Hematopoietic multipotent progenitor cell treated with erythropoietin and hydrocortisone succinate and interleukin-3 and kit ligand, for 8 days (in vitro differentiated cells): ENCODE results near the gene INAVA.

ENCODE experiments used
- DNase-seq: peaks from one replicate; pipeline ENCODE4 v3.0.0-alpha.2; 2015

The INAVA gene

DNA sequence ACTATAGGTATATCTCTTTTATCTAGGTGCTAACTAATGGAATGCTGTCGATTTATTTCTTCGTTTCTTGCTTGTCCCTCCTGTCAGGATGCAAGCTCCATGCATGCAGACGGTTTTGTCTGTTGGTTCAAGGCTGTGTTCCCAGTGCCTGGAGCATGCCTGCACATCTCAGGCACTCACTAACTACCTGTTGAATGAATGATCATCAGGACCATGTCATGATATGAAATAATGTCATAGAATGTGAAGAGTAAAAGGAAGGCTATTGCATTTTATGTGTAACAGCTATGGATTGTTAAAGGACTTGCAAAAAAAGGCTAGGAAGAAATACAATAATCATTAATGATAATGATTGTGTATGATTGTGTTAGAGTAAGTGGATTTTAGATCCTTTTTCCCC lies 17.7 kb upstream of the INAVA start:
- no peak for DNase-seq

DNA sequence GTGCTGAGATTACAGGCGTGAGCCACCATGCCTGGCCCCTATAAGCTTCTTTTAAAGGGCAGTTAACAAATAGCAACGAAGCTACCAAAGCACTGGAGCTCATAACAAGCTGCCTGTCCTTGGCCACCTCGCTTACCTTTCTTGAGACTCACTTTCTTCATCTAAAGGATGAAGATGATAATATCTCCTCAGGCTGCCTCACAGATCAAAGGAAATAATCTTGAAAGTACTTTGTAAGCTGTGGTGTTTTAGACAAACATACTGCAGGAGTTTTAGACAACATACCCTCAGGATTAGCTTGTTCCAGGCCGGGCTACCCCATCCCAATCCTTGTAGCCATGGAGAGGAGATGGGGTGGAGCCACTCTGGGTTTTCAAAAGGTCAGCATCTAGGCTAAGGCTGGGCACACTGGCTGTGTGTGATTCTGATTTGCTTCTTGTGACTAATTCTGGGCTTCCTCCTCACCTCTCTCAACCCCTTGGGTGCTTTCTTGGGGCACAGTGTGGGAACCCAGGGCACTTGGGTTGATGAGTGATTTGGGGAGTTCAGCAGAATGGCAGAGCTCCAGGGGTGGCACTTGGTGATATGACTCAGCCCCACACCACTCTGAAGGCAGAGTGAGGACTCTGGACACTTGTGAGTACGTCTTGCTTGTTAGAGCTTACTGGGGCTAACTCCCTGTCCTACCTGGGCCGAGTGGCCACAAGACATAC lies 16.7 kb upstream of the INAVA start:
- DNase-seq, result no peak

DNA sequence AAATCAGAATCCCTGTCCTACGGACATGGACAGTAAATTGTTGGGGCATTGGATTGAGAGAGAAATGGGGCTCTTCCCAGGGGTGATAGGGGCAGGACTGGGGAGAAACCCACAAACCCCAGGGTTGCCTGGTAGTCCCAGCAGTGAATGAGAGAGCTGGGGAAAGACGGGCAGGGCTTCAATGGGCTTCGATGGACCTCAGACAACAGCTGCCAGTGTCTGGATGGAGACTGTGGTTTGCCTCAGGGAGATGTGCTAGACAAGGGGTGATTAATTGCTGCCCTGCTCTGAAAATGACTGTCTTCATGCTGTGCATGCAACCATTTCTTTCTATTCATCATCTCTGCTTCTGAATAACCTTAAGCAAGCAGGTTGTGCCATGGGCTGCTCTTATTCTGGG lies 14.5 kb upstream of the INAVA start:
- DNase-seq, result no peak

DNA sequence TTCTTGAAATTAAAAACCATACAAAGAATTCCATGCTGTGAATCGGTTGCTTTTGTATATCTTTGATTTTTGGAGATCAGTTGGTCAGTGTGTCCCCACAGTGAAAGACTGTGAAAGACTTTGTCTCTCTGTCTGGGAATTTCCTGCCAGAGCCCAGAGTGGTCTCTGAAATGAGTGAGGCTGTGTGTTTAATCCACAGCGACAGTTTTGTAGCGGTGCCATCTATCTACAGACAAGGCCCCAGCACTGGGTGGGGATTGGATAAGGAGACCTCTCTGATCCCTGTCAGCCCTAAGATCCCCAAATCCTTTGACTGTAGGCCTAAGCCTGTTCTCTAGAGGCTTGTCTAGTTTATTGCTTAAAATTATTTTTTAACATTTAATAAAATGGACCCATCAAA lies 11.6 kb upstream of the INAVA start:
- DNase-seq, result no peak

DNA sequence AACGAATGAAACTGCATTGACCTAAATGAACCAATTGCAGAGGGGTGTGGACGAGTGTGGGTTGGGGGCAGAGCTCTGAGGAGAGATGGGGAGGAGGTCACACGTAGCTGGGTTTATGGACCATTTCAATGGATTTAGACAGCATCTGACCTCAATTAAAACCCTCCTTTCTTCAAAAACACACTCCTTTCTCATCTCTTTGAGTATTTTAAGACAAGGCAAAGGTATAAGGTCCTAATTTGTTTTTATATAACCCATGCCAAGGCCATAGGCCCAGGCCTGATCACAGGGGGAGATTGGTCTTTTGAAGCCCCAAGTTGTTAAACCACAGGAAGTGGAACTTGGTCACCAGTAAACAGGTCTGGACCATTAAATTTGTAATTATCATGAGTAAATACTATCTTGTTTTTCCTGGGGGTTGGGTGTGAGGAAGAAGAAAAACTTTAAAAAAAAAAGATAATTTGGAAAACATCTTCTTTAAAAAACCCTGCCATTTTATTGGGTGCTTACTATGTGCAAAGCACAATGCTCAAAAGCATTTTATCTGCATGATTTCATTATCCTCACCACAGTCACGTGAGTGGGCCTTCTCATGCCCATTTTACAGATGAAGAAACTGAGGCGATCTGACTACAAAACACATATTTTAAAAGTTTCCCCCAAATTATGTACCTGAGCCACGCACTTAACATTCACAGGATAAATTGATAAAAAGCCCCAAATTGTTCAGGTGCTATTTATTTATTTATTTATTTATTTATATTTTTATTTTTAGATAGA lies 8.9 kb upstream of the INAVA start:
- DNase-seq, result no peak

DNA sequence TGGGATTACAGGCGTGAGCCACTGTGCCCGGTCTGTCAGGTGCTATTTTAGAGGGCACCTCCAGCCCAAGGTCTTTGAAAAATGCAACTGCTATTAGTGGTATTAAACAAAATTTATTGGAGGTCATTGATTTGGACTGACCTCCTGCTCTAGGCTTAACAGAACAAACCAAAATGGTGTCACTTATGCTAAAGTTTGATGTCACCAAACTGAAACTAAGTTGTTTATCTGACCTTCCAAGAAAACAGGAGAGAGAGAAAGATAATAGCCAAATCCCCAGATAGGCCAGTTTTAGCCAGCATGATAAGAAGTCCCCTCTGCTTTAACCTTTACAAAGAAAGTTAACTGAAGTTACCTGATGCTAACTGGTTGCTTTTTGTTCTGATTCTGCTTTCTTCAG lies 8.1 kb upstream of the INAVA start:
- peak; percentile 11 for DNase-seq

DNA sequence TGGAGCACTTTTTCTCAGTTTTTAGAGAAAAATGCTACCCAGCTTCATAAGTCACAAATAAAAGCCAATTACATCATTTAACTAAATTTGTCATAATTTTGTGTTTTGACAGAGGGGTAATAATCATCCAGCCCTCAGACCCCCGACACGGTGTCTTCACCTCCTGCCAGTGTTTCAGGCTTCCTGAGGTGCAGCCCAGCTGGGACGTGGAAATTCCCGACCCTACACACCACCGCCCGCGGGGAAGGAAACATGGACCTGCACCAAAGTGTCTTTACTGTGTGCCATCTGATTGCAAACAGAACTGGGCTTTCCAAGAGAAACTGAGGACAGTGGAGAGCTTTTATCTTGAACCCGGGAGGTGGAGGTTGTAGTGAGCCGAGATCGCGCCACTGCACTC lies 7.7 kb upstream of the INAVA start:
- no peak for DNase-seq

DNA sequence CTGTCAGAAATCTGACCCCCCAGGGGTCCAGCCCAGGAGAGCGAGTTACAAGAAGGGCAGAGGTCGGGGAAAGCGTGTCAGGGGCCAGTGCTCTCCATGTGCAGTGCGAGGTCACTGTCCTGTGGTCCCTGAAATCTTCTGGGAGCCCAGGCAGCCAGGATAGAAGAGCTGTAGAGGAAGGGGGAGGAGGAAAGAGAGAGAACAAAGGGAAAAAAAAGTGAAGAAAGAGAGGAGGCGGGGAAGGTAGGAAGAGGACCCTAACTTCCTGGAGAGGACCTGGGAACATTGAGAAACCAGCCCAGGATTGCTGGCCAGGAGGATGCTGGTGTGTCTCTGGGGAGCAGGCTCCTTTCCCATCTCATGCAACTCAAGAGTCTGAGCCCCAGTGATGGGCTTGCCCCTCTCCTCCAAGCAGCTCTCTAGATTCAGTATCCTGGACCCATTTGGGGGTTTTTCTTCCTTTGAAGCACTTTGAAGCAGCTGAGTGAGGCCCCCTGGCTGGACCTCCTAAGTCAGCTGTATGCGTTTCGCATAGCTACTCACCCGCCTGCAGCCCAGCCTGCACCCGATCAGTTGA lies 6.8 kb upstream of the INAVA start:
- no peak for DNase-seq

DNA sequence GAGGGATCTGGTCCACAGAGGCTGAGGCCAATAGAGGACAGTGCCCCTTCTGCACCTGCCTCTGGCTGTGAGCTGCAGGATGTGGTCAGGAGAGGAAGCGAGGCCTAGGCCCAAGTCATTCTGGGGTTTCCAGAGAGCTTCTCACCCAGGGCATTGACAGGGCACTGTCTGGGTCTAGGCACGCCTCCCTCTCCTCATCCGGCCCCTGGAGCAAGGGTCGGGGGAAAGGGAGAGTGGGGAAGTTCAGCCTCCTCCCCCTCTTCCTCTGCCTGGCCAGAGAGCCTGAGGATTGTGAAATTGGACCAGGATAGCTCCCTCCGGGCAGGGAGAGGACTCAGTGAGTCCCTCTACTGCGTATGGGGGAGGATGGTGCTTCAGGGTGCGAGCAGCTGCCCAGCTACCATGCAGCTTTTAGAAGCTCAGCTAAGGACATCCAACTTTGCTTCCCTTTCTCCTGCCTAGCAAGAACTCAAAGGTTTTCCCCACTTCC lies 6.3 kb upstream of the INAVA start:
- DNase-seq, result no peak

DNA sequence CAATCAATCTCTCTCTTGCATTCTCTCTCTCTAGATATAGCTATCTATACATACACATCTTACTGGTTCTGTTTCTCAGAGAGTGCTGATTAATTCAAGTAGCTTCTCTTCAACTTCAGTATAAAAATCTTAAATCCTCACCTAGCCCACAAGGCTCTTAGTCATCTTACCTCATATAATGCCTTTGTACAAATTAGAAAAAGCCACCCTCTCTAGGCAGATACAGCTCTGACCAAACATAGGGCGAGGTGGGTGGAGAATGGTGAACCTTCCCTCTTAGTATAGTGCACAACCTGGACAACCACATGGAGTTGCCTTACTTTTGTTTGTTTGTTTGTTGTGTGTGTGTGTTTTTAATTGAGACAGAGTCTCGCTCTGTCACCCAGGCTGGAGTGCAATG lies 5.1 kb upstream of the INAVA start:
- no peak for DNase-seq

DNA sequence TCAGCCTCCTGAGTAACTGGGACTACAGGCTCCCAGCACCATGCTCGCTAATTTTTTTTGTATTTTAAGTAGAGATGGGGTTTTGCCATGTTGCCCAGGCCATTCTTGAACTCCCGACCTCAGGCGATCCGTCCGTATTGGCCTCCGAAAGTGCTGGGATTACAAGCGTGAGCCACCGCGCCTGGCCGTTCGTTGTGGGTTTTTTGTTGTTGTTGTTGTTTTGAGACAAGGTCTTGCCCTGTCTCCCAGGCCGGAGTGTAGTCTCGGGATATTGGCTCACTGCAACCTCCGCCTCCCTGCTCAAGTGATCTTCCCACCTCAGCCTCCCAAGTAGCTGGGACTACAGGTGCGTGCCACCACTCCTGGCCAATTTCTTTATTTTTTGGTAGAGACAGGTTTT lies 4.7 kb upstream of the INAVA start:
- no peak for DNase-seq

DNA sequence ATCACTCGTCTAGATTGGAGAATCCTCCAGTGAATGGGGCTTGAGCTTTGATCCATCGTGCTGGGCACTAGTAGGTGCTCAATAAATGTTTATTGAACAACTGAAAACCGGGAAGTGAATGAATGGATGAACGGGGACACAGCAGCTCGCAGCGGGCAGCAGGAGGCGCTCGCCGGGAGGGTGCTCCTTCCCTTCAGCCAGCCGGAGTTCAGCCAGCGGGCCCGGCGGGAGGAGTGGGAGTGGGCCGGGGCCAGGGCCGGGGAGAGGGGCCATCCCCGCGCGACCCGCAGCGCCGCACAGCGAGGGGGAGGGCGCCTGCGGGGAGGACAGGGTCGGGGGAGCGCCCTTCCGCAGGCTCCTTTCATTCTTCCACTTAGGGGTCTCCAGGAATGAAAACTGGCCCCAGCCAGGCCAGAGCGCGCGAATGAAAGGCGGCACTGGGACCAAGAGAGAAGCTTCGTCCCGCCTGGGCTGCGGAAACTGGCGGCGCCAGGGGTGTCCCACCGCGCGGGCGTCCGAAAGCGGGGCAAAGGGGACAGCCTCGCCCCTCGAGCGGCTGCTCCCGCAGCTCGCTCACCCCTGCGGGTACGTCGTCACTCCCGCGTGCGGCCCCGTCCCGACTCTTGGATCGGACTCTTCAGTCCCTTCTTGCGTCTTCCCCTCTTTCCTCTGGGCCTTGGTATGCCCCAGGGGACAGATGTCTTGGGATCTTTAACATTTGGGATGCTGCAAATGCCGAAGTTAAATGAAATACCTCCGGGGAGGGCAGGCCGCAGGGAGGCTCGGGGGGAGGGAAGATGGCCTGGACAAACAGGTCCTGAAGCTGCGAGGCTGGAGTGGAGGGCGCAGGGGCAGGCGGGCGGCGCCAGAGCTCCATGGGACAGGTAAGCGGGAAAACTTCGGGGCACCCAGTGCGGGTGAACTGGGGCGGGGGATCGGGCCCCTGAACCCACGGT lies 3.6 kb upstream of the INAVA start:
- peak; percentile 9 for DNase-seq

DNA sequence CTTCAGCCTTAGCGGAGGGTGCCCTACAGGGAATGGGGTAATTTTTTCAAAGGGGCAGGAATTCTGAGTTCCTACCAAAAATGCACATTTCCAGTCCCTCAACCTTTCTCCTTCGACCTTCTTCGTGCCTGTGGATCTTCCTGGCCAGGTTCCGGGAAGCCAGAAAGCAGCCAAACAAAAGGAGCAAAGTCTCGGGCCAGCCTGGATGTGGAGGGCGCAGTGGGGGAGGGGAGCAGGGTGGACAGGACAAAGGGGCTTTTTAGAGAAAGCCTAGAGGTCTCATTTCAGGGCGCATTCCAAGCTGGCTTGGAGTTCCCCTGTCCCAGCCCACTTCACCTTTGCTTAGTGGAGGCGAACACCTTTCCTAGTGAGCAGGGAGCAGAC lies 2.9 kb upstream of the INAVA start:
- no peak for DNase-seq

DNA sequence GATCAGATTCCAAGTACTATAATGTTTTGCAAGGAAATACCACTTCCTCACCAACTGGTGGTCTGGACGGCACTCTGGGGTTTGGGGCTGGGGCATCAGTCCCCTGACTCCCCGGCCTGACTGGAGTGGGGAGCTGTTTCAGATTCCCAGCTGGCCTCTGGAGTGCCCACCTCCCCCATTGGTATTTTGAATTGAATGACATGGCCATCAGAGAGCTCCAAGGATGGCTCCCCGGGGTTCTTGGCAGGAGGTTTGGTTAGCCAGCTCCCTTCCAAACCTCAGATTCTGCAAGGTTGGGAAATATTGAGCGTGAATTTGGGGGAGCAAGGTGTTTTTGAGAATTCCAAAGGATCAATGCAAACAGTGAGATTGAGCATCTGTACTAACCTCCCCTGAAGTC lies 2.2 kb upstream of the INAVA start:
- DNase-seq, result no peak

DNA sequence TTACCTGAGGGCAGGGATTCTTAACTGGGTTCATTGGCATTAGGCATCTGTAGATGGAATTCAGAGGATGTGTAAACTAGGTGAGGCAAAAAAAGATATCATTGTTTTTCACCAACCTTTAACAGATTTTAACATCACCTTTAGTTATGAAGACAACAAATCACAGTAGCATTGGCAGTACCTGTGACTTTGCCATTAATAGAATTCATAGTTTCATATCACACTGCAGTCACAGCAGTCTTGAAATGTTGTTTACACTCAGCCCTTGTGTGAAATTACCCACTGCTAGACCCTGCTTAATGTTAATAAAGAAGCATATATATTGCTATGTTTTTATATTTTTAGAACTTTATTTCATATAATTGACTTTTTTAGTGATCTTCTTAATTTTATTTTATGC lies 1.7 kb upstream of the INAVA start:
- DNase-seq, result no peak

DNA sequence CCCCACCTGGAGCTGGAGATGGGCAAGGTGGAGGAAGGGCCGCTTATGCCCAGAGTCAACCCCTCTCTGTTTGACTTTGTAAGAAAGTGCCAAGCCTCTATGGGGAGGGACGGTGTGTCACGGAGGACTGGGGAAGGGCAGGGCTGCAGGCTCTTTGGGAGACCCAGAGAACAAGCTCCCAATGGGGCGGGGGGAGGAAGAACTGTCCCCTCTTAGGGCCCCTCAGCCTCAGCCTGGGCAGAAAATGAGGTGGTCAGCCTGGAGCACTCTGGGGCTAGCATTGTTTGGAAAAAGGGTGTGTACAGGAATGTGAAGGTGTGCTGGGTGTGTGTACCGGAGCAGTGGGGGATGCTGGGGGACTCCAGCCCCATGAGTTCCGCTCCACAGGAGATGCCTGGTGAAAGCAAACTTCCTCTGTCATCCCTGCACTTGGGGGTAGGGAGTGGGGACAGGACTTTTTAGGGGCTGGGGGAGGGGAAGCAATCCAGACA lies 1.2 kb upstream of the INAVA start:
- no peak for DNase-seq

DNA sequence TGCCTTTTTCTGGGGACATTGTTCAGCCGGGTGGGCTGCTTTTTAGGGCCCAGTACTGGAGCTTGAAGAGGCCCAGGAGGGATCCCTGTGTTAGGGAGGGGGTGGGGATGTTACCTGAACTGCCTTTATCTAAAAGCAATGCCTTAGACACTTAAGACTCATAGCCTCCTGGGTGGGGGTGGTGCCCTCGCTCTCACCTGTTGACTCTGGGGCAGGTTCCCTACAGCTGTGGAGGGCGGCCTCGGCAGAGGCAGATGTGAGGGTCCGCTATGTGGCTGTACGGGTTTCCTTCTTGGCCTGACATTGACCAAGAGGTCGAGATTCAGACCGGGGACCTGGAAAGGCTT lies 716 bp downstream of the INAVA start:
- DNase-seq, result no peak

DNA sequence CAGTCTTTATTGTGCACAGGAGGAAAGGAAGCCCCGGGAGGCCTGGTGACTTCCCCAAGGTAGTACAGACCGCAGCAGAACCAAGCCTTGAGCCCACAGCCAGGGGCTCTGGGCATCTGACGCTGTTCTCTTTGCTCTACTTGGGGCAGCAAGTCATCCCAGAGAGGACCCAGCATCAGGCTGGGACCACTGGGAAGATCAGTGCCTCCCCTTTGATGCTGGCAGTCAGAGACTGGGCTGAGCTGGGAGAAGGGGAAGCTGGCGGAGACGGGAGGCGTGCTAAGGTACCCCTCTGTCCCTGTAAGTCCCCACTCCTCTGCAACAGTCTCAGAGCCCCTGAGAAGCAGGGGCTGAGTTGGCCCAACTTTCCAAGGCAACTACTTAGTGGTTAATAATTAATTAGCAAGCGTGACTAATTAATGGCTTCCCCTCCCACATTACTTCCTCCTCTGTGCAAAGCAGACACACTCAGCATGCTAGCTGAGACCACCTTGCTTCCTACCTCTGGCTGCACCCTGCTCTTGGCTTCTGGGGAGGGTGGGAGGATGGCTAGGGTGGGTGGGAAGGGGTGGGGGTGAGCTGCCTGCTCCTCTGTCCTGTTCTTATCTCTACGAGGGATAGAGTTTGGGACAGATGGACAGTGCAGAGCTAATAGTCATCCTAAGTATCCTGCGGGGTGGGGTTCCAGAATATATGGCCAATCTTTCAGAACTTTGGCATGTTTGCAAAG lies 1.3 kb downstream of the INAVA start:
- DNase-seq, result no peak

DNA sequence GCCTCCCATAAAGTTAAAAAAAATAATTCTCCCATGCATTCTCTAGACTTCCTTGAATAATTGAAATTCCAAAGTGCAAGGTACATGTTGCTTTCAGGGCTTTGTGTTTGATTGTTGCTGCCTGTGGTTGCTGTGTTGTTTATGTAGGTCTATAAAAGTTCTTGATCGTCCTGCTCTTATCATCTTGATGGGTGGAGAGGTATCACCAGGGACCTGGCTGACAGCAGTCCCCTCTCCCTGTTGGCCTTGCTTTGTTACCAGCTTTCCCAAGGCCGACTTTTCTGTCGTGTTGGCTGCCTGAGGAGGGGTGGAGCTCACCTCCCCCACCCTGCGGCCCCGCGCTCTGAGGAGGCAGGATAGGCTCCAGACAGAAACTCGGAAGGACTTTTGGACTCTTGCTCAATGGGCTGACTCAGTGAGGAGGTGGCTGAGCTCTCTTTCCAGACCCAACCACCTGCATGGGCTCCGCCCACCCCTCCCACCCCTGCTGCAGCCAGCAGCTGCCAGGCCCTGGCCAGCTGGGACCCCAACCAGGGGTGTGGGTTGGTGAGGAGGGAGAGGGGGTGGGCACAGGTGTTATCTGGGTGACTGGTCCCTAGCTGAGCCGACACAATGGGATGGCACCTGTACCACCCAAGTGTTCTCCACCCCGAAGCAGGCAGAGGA lies 2.0 kb downstream of the INAVA start:
- no peak for DNase-seq

DNA sequence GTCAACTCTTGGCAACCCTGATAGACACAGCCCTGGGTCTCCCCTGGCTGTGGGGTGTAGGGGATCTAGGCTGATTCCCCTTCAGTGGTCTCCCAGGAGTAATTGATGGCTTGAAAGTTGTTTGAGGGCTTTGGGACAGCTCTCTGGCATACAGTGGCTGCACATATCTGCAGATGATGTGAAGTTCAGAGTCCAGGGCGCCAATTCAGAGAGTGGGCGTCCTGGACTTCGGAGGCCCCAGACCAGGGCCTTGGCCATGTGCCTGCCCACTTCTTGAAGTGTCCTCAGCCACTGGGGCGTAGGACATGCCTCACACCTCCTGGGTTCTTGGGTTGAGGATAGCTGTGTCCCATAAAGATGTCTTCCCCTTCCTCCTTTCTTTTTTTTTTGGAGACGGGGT lies 2.6 kb downstream of the INAVA start:
- DNase-seq, result no peak

DNA sequence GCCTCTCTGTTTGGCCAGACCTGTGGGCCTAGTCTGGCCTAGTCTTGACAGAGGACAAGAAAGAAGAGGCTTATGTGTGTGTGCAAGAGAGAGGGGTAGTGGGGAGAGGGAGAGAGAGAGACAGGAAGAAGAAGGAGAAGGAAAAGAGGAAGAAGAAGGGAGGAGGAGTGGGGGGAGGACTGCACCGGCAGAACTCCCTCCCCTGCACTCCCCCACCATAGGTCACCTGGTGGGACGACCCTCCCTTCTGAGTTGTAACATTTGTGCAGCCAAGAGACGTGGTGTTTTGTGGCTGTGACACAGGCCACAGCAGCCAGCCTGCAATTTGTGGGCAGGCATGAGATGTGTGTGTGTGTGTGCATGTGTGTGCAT lies 4.3 kb downstream of the INAVA start:
- DNase-seq, result no peak

DNA sequence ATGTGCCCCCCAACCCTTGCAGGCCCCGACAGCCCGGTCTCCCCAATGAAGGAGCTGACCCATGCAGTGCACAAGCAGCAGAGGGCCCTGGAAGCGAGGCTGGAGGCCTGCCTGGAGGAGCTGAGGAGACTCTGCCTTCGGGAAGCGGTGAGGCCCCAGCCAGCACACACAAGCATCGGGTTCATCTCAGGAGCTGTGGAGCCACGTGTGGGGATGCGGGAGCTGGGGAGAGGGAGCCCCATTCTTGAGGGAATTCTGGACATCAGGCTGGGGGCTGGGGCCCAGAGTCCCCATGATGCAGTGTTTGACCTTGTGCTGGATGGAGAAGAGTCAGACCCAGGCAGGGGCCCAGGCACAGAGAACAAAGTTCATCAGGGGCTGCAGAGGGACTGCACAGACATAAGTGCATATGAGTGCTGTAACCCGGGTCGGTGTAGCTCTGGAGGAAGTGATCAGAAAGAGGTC lies 4.8 kb downstream of the INAVA start:
- no peak for DNase-seq
